H9 (cell line): ENCODE measurements around the gene ENGASE. TPM values are rescaled to one million over a fixed set of nuclear protein-coding genes. Genes with fewer than 3 reads are reported as not detected.

Experiments
- DNase-seq: peaks from one replicate; pipeline ENCODE4 v3.0.0-alpha.2; 2017
- H2AFZ ChIP-seq: one replicate; pipeline ENCODE4 v1.6.1; 2013; ENCODE audit warnings: mild to moderate bottlenecking, low read length, control low read depth, moderate library complexity
- H2AK5ac ChIP-seq: 2 replicates; pipeline ENCODE4 v1.6.1; 2013; ENCODE audit warnings: low read length, control low read depth, mixed read lengths; ENCODE audit not compliant: insufficient read length
- H2BK120ac ChIP-seq: one replicate; pipeline ENCODE4 v1.6.1; 2013; ENCODE audit warnings: low read depth, mild to moderate bottlenecking, low read length, control low read depth, inconsistent platforms; ENCODE audit not compliant: poor library complexity, severe bottlenecking
- H2BK12ac ChIP-seq: 2 replicates; pipeline ENCODE4 v1.6.1; 2013; ENCODE audit warnings: low read length, control low read depth, mixed read lengths, low read depth; ENCODE audit not compliant: insufficient read length
- H2BK15ac ChIP-seq: 2 replicates; pipeline ENCODE4 v1.6.1; 2013; ENCODE audit warnings: low read depth, low read length, control low read depth
- H2BK20ac ChIP-seq: one replicate; pipeline ENCODE4 v1.6.1; 2013; ENCODE audit warnings: low read depth, mild to moderate bottlenecking, low read length, control low read depth, inconsistent platforms; ENCODE audit not compliant: poor library complexity, severe bottlenecking
- H2BK5ac ChIP-seq: 2 replicates; pipeline ENCODE4 v1.6.1; 2013; ENCODE audit warnings: low read length, control low read depth, mixed read lengths; ENCODE audit not compliant: insufficient read length
- H3K14ac ChIP-seq: 2 replicates; pipeline ENCODE4 v1.6.1; 2013; ENCODE audit warnings: low read length, control low read depth; ENCODE audit not compliant: insufficient read depth
- H3K18ac ChIP-seq: 2 replicates; pipeline ENCODE4 v1.6.1; 2013; ENCODE audit warnings: low read depth, mild to moderate bottlenecking, mixed read lengths, low read length, control low read depth; ENCODE audit not compliant: insufficient read length
- H3K23ac ChIP-seq: 2 replicates; pipeline ENCODE4 v1.6.1; 2013; ENCODE audit warnings: low read length, control low read depth, mixed read lengths, low read depth; ENCODE audit not compliant: insufficient read length
- H3K23me2 ChIP-seq: 2 replicates; pipeline ENCODE4 v1.6.1; 2013; ENCODE audit warnings: low read depth, mild to moderate bottlenecking, mixed read lengths, low read length, control low read depth; ENCODE audit not compliant: insufficient read length, poor library complexity, severe bottlenecking
- H3K27ac ChIP-seq: 2 replicates; pipeline ENCODE4 v1.5.1; 2013; ENCODE audit warnings: low read length, control low read depth, mixed read lengths, low read depth; ENCODE audit not compliant: insufficient read length
- H3K27me3 ChIP-seq: 2 replicates; pipeline ENCODE4 v1.6.1; 2013; ENCODE audit warnings: low read length, control low read depth, inconsistent platforms; ENCODE audit not compliant: insufficient read depth
- H3K4ac ChIP-seq: 2 replicates; pipeline ENCODE4 v1.6.1; 2013; ENCODE audit warnings: low read depth, mild to moderate bottlenecking, control low read depth, inconsistent platforms, low read length, moderate library complexity
- H3K4me1 ChIP-seq: 2 replicates; pipeline ENCODE4 v1.6.1; 2013; ENCODE audit warnings: low read length, control low read depth, inconsistent platforms; ENCODE audit not compliant: insufficient read depth
- H3K4me2 ChIP-seq: 2 replicates; pipeline ENCODE4 v1.6.1; 2013; ENCODE audit warnings: low read length, control low read depth, mixed read lengths; ENCODE audit not compliant: insufficient read length, insufficient read depth
- H3K56ac ChIP-seq: 2 replicates; pipeline ENCODE4 v1.6.1; 2013; ENCODE audit warnings: low read depth, mild to moderate bottlenecking, mixed read lengths, low read length, control low read depth; ENCODE audit not compliant: insufficient read length
- H3K79me1 ChIP-seq: 2 replicates; pipeline ENCODE4 v1.6.1; 2013; ENCODE audit warnings: low read depth, mild to moderate bottlenecking, moderate library complexity, low read length, control low read depth, inconsistent platforms; ENCODE audit not compliant: insufficient read depth, poor library complexity, severe bottlenecking
- H3K79me2 ChIP-seq: 2 replicates; pipeline ENCODE4 v1.6.1; 2013; ENCODE audit warnings: low read length, control low read depth, inconsistent platforms; ENCODE audit not compliant: insufficient read depth
- H3K9ac ChIP-seq: 2 replicates; pipeline ENCODE4 v1.6.1; 2013; ENCODE audit warnings: low read length, control low read depth, mixed read lengths; ENCODE audit not compliant: insufficient read length; ENCODE audit errors: extremely low read depth
- H3K9me3 ChIP-seq: one replicate; pipeline ENCODE4 v1.6.1; 2013; ENCODE audit warnings: low read depth, low read length, inconsistent platforms; ENCODE audit not compliant: control insufficient read depth
- H3T11ph ChIP-seq: one replicate; pipeline ENCODE4 v1.6.1; 2013; ENCODE audit warnings: mild to moderate bottlenecking, low read length, control low read depth, inconsistent platforms
- H4K20me1 ChIP-seq: one replicate; pipeline ENCODE4 v1.6.1; 2013; ENCODE audit not compliant: control insufficient read depth, insufficient read length, insufficient read depth
- H4K5ac ChIP-seq: 2 replicates; pipeline ENCODE4 v1.6.1; 2013; ENCODE audit warnings: low read depth, mild to moderate bottlenecking, mixed read lengths, low read length, control low read depth; ENCODE audit not compliant: insufficient read length
- H4K8ac ChIP-seq: replicated peaks from 2 replicates; pipeline ENCODE4 v1.6.1; 2013; ENCODE audit warnings: low read length, control low read depth, mixed read lengths, low read depth; ENCODE audit not compliant: insufficient read length
- H4K91ac ChIP-seq: 2 replicates; pipeline ENCODE4 v1.6.1; 2013; ENCODE audit warnings: low read depth, mild to moderate bottlenecking, moderate library complexity, mixed read lengths, low read length, control low read depth; ENCODE audit not compliant: insufficient read length
- H3K27ac Mint-ChIP-seq, 3 experiments: 2 replicates in 2 of 3; 3 replicates in 1 of 3; pipeline ENCODE4 v1.8.0; 2020 to 2021; ENCODE audit warnings: mixed read lengths in 3 of 3, mild to moderate bottlenecking in 1 of 3, moderate library complexity in 1 of 3
- H3K27me3 Mint-ChIP-seq: 2 replicates; pipeline ENCODE4 v1.8.0; 2021; ENCODE audit warnings: low read depth, mild to moderate bottlenecking, moderate library complexity, mixed read lengths
- H3K36me3 Mint-ChIP-seq, 3 experiments: 2 replicates in 2 of 3; 3 replicates in 1 of 3; pipeline ENCODE4 v1.8.0; 2020 to 2021; ENCODE audit warnings: low read depth in 3 of 3, mixed read lengths in 3 of 3; ENCODE audit not compliant: insufficient read depth in 1 of 3
- H3K4me1 Mint-ChIP-seq, 2 experiments: 2 replicates each; pipeline ENCODE4 v1.8.0; 2020; ENCODE audit warnings: mixed read lengths in 2 of 2
- H3K4me3 Mint-ChIP-seq, 2 experiments: 2 replicates in 1 of 2; 3 replicates in 1 of 2; pipeline ENCODE4 v1.8.0; 2020 to 2021; ENCODE audit warnings: mild to moderate bottlenecking in 2 of 2, mixed read lengths in 2 of 2, moderate library complexity in 1 of 2
- H3K9me3 Mint-ChIP-seq, 2 experiments: 2 replicates in 1 of 2; 3 replicates in 1 of 2; pipeline ENCODE4 v1.8.0; 2020; ENCODE audit warnings: mild to moderate bottlenecking in 2 of 2, mixed read lengths in 2 of 2, moderate library complexity in 1 of 2
- WGBS: extraction: QIAGEN DNeasy Blood & Tissue Kit; methylation state at CpG from one replicate; pipeline ENCODE4 v1.1.7; 2013; ENCODE audit warnings: missing lambda C conversion rate, low lambda C conversion rate, mixed read lengths; ENCODE audit not compliant: insufficient read length; ENCODE audit errors: extremely low coverage; 5-methylcytosine and 5-hydroxymethylcytosine counted together
- total RNA-seq: library from RNA; stranded (reverse); gene quantifications from 2 replicates; pipeline ENCODE4 v1.2.1, GENCODE V29; 2021
- TF ChIP-seq, protein P1 (sequence below): fragments of 200-600 bp; sonication (generic); conservative IDR thresholded peaks from 3 replicates; pipeline ENCODE4 v1.8.0; 2021; ENCODE audit warnings: antibody characterized with exemption, mild to moderate bottlenecking

Gene ENGASE
- total RNA-seq, 1 experiment from 2014 or later = 20.6 TPM

DNA sequence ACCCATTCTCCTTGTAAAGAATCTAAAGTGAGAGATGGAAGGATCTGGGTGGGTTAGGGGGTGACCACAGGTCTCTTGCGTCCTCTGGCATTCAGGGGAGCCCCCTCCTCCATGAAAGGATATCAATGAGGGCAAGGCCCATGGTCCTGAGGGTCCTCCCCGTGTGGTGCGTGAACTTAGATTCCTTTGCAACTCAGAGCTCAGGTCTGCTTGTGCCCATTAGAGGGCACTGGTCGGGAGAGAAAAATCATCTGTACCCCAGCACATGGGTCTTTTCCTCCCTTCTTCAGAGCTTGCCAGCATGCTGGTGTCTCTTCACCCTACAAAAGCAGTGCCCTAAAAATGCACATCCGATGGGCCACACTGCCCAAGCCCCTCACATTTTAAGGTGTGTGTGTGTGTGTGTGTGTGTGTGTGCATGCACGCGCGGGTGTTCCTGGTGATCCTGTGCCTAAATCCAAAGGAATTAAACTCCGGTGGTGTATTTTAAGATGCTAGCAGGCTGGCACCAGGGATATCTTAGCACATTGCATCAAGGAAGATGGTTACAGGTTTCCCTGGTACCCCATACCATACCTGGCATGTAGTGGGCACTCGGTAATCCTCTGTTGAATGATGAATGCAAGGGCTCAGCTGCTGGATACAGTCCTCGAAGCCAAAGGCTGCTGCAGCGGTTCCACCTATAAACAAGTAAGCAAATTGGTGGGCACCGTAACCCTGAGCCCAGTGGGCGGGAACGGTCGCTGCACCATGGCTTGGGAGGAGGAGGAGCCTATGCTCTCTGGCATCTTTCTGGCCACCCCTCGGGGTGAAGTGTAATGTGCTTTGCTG, 45.9 kb upstream of the ENGASE start:
- H3K4me1 ChIP-seq = no peaks in the 10 kb centered on the region
- no peak overlapping the region for H3K56ac ChIP-seq
- no peaks in the 10 kb centered on the region for H3K79me1 ChIP-seq
- Mint-ChIP-seq H3K27me3 (peaks cover 99% of the 10 kb centered on the region), H3K4me3 (no peak overlapping the region), H3K9me3 (no peaks in the 10 kb centered on the region), H3K27ac (no peak overlapping the region), H3K36me3 (no peaks in the 10 kb centered on the region; a peak in 1 of 7 replicates), H3K4me1 (peaks cover 8 to 20% of the 10 kb centered on the region in 2 experiments)
- H4K8ac ChIP-seq = no peak overlapping the region
- H3K9me3 ChIP-seq = no peaks in the 10 kb centered on the region
- WGBS = no CpG with 5 or more reads among the region's 17 CpGs
- H2AK5ac ChIP-seq = no peak overlapping the region
- peaks cover 14% of the 10 kb centered on the region; the same call in 1 of the 2 replicates for H3K27me3 ChIP-seq
- H2BK20ac ChIP-seq = no peak overlapping the region
- no peak for DNase-seq
- no peaks in the 10 kb centered on the region for H4K20me1 ChIP-seq
- H4K91ac ChIP-seq = no peak overlapping the region
- H2BK120ac ChIP-seq = no peak overlapping the region
- no peak overlapping the region for H3K9ac ChIP-seq
- no peak overlapping the region for H3K4me2 ChIP-seq
- H3K79me2 ChIP-seq = no peaks in the 10 kb centered on the region
- TF ChIP-seq, protein P1, sequence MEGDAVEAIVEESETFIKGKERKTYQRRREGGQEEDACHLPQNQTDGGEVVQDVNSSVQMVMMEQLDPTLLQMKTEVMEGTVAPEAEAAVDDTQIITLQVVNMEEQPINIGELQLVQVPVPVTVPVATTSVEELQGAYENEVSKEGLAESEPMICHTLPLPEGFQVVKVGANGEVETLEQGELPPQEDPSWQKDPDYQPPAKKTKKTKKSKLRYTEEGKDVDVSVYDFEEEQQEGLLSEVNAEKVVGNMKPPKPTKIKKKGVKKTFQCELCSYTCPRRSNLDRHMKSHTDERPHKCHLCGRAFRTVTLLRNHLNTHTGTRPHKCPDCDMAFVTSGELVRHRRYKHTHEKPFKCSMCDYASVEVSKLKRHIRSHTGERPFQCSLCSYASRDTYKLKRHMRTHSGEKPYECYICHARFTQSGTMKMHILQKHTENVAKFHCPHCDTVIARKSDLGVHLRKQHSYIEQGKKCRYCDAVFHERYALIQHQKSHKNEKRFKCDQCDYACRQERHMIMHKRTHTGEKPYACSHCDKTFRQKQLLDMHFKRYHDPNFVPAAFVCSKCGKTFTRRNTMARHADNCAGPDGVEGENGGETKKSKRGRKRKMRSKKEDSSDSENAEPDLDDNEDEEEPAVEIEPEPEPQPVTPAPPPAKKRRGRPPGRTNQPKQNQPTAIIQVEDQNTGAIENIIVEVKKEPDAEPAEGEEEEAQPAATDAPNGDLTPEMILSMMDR = peak; percentile 38
- H2AFZ ChIP-seq = no peak overlapping the region
- peaks cover 14% of the 10 kb centered on the region for H3K23me2 ChIP-seq
- no peak overlapping the region for H3K18ac ChIP-seq
- H3K23ac ChIP-seq = no peak overlapping the region
- no peak overlapping the region for H3K27ac ChIP-seq
- H4K5ac ChIP-seq = no peak overlapping the region
- no peak overlapping the region for H2BK15ac ChIP-seq
- H3K4ac ChIP-seq = no peak overlapping the region
- H3K14ac ChIP-seq = no peak overlapping the region
- no peak overlapping the region for H3T11ph ChIP-seq
- H2BK12ac ChIP-seq = no peak overlapping the region
- H2BK5ac ChIP-seq = no peak overlapping the region
